Endothelial cell of umbilical vein (primary cell): ENCODE results near the gene DRC7. TPM values are rescaled to one million over a fixed set of nuclear protein-coding genes. Genes with fewer than 3 reads are reported as not detected.

Experiments
- BruUV-seq: library from RNA; stranded (reverse); fragments of 400-500 nt; replicated peaks from 2 replicates; lab custom pipeline; 2021; lab: Mats Ljungman, UMichigan
- CTCF ChIA-PET: fragments of 300-600, 350-600 bp; sonication (Branson Sonifier 250); formaldehyde crosslinking; loops from one replicate; lab custom pipeline; 2021; ENCODE audit warnings: antibody characterized with exemption, inconsistent platforms; lab: Charles Lee
- POLR2A ChIA-PET: fragments of 300-600, 350-600 bp; sonication (Branson Sonifier 250); formaldehyde crosslinking; loops from one replicate; lab custom pipeline; 2021; ENCODE audit warnings: antibody characterized with exemption, inconsistent platforms; lab: Charles Lee
- DNase-seq: peaks from one replicate; pipeline ENCODE4 v3.0.0-alpha.2; 2011; ENCODE audit warnings: low read depth, low spot score
- FAIRE-seq: peaks from 2 replicates; lab custom pipeline; 2011; peaks lifted over from hg19 to GRCh38; lab: Jason Lieb, UNC
- H2AFZ ChIP-seq: 2 replicates; pipeline ENCODE4 v1.6.0; 2012; ENCODE audit warnings: low read depth, low read length, control low read depth, inconsistent platforms
- H3K27ac ChIP-seq: 2 replicates; pipeline ENCODE4 v1.5.1; 2011; ENCODE audit warnings: low read depth, mild to moderate bottlenecking, control low read depth, low read length, moderate library complexity; ENCODE audit not compliant: insufficient read depth
- H3K27me3 ChIP-seq, 2 experiments: 2 replicates each; pipeline versions ENCODE4 v1.6.0 to v1.6.1; 2011; ENCODE audit warnings: low read length in 2 of 2, mixed read lengths in 1 of 2; ENCODE audit not compliant: control insufficient read depth in 2 of 2, insufficient read depth in 2 of 2
- H3K36me3 ChIP-seq, 2 experiments: 2 replicates in 1 of 2; 3 replicates in 1 of 2; pipeline ENCODE4 v1.5.1; 2011; ENCODE audit warnings: low read length in 2 of 2, mild to moderate bottlenecking in 1 of 2, moderate library complexity in 1 of 2; ENCODE audit not compliant: control insufficient read depth in 2 of 2, insufficient read depth in 2 of 2; ENCODE audit errors: extremely low read depth in 1 of 2
- H3K4me1 ChIP-seq: 3 replicates; pipeline ENCODE4 v1.5.1; 2011; ENCODE audit warnings: mild to moderate bottlenecking, low read length; ENCODE audit not compliant: control insufficient read depth, insufficient read depth; ENCODE audit errors: extremely low read depth
- H3K4me2 ChIP-seq: 2 replicates; pipeline ENCODE4 v1.6.1; 2011; ENCODE audit warnings: low read length, control low read depth, mixed read lengths; ENCODE audit not compliant: insufficient read depth
- H3K4me3 ChIP-seq, 3 experiments: fragments of 200-600 bp in 1 of 3; sonication (generic), shearing (Covaris generic) in 1 of 3; replicated peaks in 1 of 3; 2 replicates each; pipeline ENCODE4 v1.5.1; 2011 to 2016; ENCODE audit warnings: control low read depth in 3 of 3, low read length in 3 of 3, mild to moderate bottlenecking in 2 of 3, inconsistent platforms in 1 of 3, low read depth in 1 of 3, moderate library complexity in 1 of 3; ENCODE audit not compliant: insufficient read depth in 1 of 3
- H3K79me2 ChIP-seq: 2 replicates; pipeline ENCODE4 v1.6.0; 2012; ENCODE audit warnings: low read length, inconsistent platforms; ENCODE audit not compliant: control insufficient read depth, insufficient read depth
- H3K9ac ChIP-seq: replicated peaks from 2 replicates; pipeline ENCODE3; 2011; ENCODE audit warnings: low read length, control low read depth; ENCODE audit not compliant: insufficient read depth; ENCODE audit errors: extremely low read depth
- H3K9me1 ChIP-seq: replicated peaks from 3 replicates; pipeline ENCODE4 v1.6.0; 2011; ENCODE audit warnings: mild to moderate bottlenecking, low read length; ENCODE audit not compliant: control insufficient read depth, insufficient read depth; ENCODE audit errors: extremely low read depth
- H3K9me3 ChIP-seq: replicated peaks from 2 replicates; pipeline ENCODE4 v1.5.1; 2012; ENCODE audit warnings: low read length, inconsistent platforms; ENCODE audit not compliant: control insufficient read depth, insufficient read depth
- H4K20me1 ChIP-seq: replicated peaks from 2 replicates; pipeline ENCODE3; 2011; ENCODE audit warnings: mild to moderate bottlenecking, low read length; ENCODE audit not compliant: control insufficient read depth, insufficient read depth; ENCODE audit errors: extremely low read depth
- EZH2 ChIP-seq: IDR thresholded peaks from 2 replicates; pipeline ENCODE4 v1.6.1; 2012; ENCODE audit warnings: borderline replicate concordance, low read depth, mild to moderate bottlenecking, moderate library complexity, low read length, inconsistent platforms; ENCODE audit not compliant: severe bottlenecking
- FOS ChIP-seq: IDR thresholded peaks from 2 replicates; pipeline ENCODE4 v1.6.1; 2011; ENCODE audit warnings: mild to moderate bottlenecking, low read length, moderate library complexity, borderline replicate concordance; ENCODE audit not compliant: insufficient read depth
- GATA2 ChIP-seq: IDR thresholded peaks from 2 replicates; pipeline ENCODE4 v1.7.0; 2011; ENCODE audit warnings: low read depth, mild to moderate bottlenecking, moderate library complexity, mixed read lengths, low read length; ENCODE audit not compliant: insufficient read length, insufficient read depth
- JUN ChIP-seq: IDR thresholded peaks from 2 replicates; pipeline ENCODE4 v1.6.1; 2011; ENCODE audit warnings: borderline replicate concordance, low read depth; ENCODE audit not compliant: insufficient read length, insufficient read depth
- MYC ChIP-seq: IDR thresholded peaks from one replicate; pipeline ENCODE4 v1.6.1; 2011; ENCODE audit warnings: mild to moderate bottlenecking, low read depth, low read length
- POLR2A ChIP-seq: IDR thresholded peaks from 2 replicates; pipeline ENCODE4 v1.6.1; 2012; ENCODE audit warnings: low read depth, mild to moderate bottlenecking, control low read depth, low read length
- POLR2AphosphoS5 ChIP-seq: IDR thresholded peaks from 2 replicates; pipeline ENCODE4 v1.6.1; 2012; ENCODE audit warnings: low read depth, mild to moderate bottlenecking, control low read depth, low read length, moderate library complexity; ENCODE audit not compliant: insufficient read depth
- dilution Hi-C: fragments of 300-500 bp; cut with MboI; formaldehyde crosslinking; loops from one replicate; pipeline ENCODE4 v1.15.0; 2019; ENCODE audit warnings: low sequenced_read_pairs; ENCODE audit not compliant: extremely low pct_ligation_motif_present
- intact Hi-C: fragments of 100-400 bp; cut with micrococcal nuclease; formaldehyde crosslinking; loops from one replicate; pipeline ENCODE4 v1.10.0; 2022
- polyA plus RNA-seq, 4 experiments: library from polyadenylated mRNA; depleted of rRNA in 3 of 4; stranded (reverse) in 3 of 4; unstranded in 1 of 4; fragments of >200 nt; gene quantifications; 2 replicates each; pipeline versions ENCODE4 v1.2.1 to v1.2.3, GENCODE V29; 2011 to 2012; ENCODE audit warnings: missing spikeins in 1 of 4
- total RNA-seq: library from RNA; stranded (reverse); gene quantifications from 2 replicates; pipeline ENCODE4 v1.2.3, GENCODE V29; 2021
- TF ChIP-seq, protein P1 (sequence below): IDR thresholded peaks from 2 replicates; pipeline ENCODE4 v1.6.1; 2011; ENCODE audit not compliant: insufficient read depth, insufficient read length
- TF ChIP-seq, protein P2 (sequence below), 2 donors: IDR thresholded peaks; 1 replicate in 1 of 2; 2 replicates in 1 of 2; pipeline ENCODE4 v1.5.1; 2011; ENCODE audit warnings: low read length in 2 of 2, mild to moderate bottlenecking in 2 of 2, moderate library complexity in 2 of 2, control low read depth in 1 of 2, inconsistent platforms in 1 of 2, low read depth in 1 of 2; ENCODE audit not compliant: insufficient read depth in 1 of 2; ENCODE audit errors: extremely low read depth in 1 of 2

DRC7 gene
- total and polyA plus RNA-seq, 2 donors (not counting 3 experiments of a cell fraction or from before 2014, with no cell fraction given): 0.13 to 0.77 TPM

DNA sequence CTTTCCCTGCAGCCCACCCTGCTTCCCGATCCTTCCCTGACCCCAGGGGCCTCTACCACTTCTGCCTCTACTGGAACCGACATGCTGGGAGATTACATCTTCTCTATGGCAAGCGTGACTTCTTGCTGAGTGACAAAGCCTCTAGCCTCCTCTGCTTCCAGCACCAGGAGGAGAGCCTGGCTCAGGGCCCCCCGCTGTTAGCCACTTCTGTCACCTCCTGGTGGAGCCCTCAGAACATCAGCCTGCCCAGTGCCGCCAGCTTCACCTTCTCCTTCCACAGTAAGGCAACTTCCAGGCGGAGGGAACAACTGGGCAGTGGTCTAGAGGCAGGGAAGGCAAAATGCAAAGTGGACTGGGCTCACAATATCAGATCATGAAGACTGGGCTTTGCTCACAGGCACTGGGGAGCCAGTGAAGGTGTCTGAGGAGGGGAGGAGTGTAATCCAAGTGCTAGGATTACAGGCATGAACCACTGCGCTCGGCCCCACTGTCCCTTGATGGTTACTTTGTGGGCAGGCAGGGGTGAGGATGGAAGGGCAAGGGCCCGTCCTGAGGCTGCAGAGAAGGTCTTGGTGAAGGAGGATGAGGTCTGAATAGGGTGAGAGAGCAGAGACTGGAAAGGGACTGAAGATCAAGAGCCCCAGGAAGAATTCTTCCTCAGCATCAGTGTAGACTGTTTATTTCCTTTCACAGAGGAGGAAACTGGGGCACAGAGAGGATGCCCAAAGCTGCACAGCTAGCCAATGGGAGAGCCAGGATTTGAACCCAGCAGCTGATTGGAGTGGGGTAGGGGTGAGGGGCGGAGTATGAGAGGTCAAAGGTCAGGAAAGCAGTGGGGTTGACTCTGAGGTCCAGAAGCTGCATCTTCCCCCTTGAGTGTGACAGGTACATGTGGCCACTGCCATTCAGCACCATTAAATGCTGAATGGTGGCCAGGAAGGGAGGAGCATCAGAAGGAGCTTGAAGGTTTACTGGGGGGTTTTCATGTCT lies 43.0 kb upstream of the DRC7 start:
- no peaks in the 10 kb centered on the region for H3K9me1 ChIP-seq
- H3K27ac ChIP-seq: no peak overlapping the region
- H3K4me1 ChIP-seq: peaks cover 41% of the 10 kb centered on the region
- peaks cover 6% of the 10 kb centered on the region for H3K79me2 ChIP-seq
- ChIA-PET POLR2A (no interaction called here), CTCF (interaction anchor here (0.6 to 3.9 kb wide), 3 partner anchors 60 to 230 kb away, joined by 3 to 36 read pairs (median 4); no protein-coding TSS in a partner anchor)
- peaks cover 3 to 9% of the 10 kb centered on the region in 2 experiments for H3K36me3 ChIP-seq
- TF ChIP-seq MYC (no peak), JUN (no peak), POLR2AphosphoS5 (no peak), POLR2A (no peak), EZH2 (no peak), FOS (no peak), GATA2 (no peak)
- TF ChIP-seq, protein P1, sequence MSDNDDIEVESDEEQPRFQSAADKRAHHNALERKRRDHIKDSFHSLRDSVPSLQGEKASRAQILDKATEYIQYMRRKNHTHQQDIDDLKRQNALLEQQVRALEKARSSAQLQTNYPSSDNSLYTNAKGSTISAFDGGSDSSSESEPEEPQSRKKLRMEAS: no peak
- TF ChIP-seq, protein P2, sequence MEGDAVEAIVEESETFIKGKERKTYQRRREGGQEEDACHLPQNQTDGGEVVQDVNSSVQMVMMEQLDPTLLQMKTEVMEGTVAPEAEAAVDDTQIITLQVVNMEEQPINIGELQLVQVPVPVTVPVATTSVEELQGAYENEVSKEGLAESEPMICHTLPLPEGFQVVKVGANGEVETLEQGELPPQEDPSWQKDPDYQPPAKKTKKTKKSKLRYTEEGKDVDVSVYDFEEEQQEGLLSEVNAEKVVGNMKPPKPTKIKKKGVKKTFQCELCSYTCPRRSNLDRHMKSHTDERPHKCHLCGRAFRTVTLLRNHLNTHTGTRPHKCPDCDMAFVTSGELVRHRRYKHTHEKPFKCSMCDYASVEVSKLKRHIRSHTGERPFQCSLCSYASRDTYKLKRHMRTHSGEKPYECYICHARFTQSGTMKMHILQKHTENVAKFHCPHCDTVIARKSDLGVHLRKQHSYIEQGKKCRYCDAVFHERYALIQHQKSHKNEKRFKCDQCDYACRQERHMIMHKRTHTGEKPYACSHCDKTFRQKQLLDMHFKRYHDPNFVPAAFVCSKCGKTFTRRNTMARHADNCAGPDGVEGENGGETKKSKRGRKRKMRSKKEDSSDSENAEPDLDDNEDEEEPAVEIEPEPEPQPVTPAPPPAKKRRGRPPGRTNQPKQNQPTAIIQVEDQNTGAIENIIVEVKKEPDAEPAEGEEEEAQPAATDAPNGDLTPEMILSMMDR (IDR thresholded peaks at IDR 0.05; ENCODE audit: extremely low read depth in 1 of 2, insufficient read depth in 1 of 2, low read depth in 1 of 2, low read length in 2 of 2): no peak
- no peak overlapping the region for H3K4me2 ChIP-seq
- no peak overlapping the region for H3K4me3 ChIP-seq
- no peak for FAIRE-seq
- dilution Hi-C loops (no loop called here), intact Hi-C loops (no loop called here)
- no TSS peak for BruUV-seq
- no peak overlapping the region for H2AFZ ChIP-seq
- H3K9me3 ChIP-seq: no peaks in the 10 kb centered on the region
- DNase-seq: no peak
- H3K9ac ChIP-seq: no peak overlapping the region
- H4K20me1 ChIP-seq: no peaks in the 10 kb centered on the region
- H3K27me3 ChIP-seq: no peaks in the 10 kb centered on the region
